HepG2 (cell line): ENCODE measurements around the gene ADIRF. TPM values are rescaled to one million over a fixed set of nuclear protein-coding genes. Genes with fewer than 3 reads are reported as not detected.

Experiments used
- ATAC-seq: fragments of 200-7000 bp; cut with Tn5 transposase; 3 replicates; pipeline ENCODE4 v1.9.1; 2020; ENCODE audit warnings: mild to moderate bottlenecking, moderate library complexity
- BruUV-seq: library from RNA; stranded (reverse); fragments of 400-500 nt; replicated peaks from 2 replicates; lab custom pipeline; 2021; lab: Mats Ljungman, UMichigan
- CTCF ChIA-PET: fragments of 300-600 bp; formaldehyde crosslinking; extraction: SDS; loops from one replicate; lab custom pipeline; 2021; ENCODE audit warnings: low total read pairs, inconsistent platforms, low intra/inter-chr PET ratio; lab: Yijun Ruan, JAX
- POLR2A ChIA-PET: fragments of 350-600 bp; sonication (Branson Sonifier 250); formaldehyde crosslinking; loops from one replicate; lab custom pipeline; 2020; ENCODE audit warnings: antibody characterized with exemption, inconsistent platforms; lab: Yijun Ruan, JAX
- DNase-seq: peaks from one replicate; pipeline ENCODE4 v3.0.0-alpha.2; 2015; ENCODE audit warnings: low spot score
- FAIRE-seq: peaks from 3 replicates; lab custom pipeline; 2011; peaks lifted over from hg19 to GRCh38; lab: Jason Lieb, UNC
- H2AFZ ChIP-seq: one replicate; pipeline ENCODE4 v1.6.1; 2011; ENCODE audit warnings: low read length, inconsistent platforms
- H3K27ac ChIP-seq: fragments of 300-600 bp; 3 replicates; pipeline ENCODE4 v1.8.0; 2011; ENCODE audit warnings: mixed run types, mild to moderate bottlenecking, mixed read lengths, low read length, inconsistent platforms; ENCODE audit not compliant: insufficient read depth; ENCODE audit errors: extremely low read length
- H3K27me3 ChIP-seq, 2 experiments: fragments of 200-600 bp in 1 of 2; 2 replicates in 1 of 2; 3 replicates in 1 of 2; pipeline versions ENCODE4 v1.6.0 to v1.8.0; 2011; ENCODE audit warnings: low read length in 2 of 2, mild to moderate bottlenecking in 2 of 2, moderate library complexity in 2 of 2, inconsistent platforms in 1 of 2; ENCODE audit not compliant: insufficient read depth in 2 of 2, control insufficient read depth in 1 of 2
- H3K36me3 ChIP-seq, 2 experiments: fragments of 200-600 bp in 1 of 2; replicated peaks in 1 of 2; 2 replicates in 1 of 2; 3 replicates in 1 of 2; pipeline versions ENCODE4 v1.5.1 to v1.8.0; 2011; ENCODE audit warnings: low read length in 2 of 2, inconsistent platforms in 1 of 2; ENCODE audit not compliant: insufficient read depth in 2 of 2, control insufficient read depth in 1 of 2
- H3K4me1 ChIP-seq: 2 replicates; pipeline ENCODE4 v1.5.1; 2012; ENCODE audit warnings: low read length, inconsistent platforms; ENCODE audit not compliant: insufficient read depth
- H3K4me2 ChIP-seq: 2 replicates; pipeline ENCODE4 v1.6.0; 2011; ENCODE audit warnings: low read depth, low read length, inconsistent platforms
- H3K4me3 ChIP-seq, 3 experiments: fragments of 200-600 bp in 1 of 3; sonication (generic), shearing (Covaris generic) in 1 of 3; replicated peaks in 1 of 3; 2 replicates each; pipeline ENCODE4 v1.5.1; 2011 to 2016; ENCODE audit warnings: low read length in 3 of 3, inconsistent platforms in 2 of 3, low read depth in 2 of 3, mild to moderate bottlenecking in 2 of 3, control low read depth in 1 of 3, mixed read lengths in 1 of 3; ENCODE audit not compliant: insufficient read depth in 1 of 3
- H3K79me2 ChIP-seq: one replicate; pipeline ENCODE4 v1.6.1; 2011; ENCODE audit warnings: low read length, inconsistent platforms; ENCODE audit not compliant: insufficient read depth
- H3K9ac ChIP-seq: 2 replicates; pipeline ENCODE4 v1.6.0; 2011; ENCODE audit warnings: mild to moderate bottlenecking, low read depth, low read length, inconsistent platforms; ENCODE audit not compliant: insufficient read depth
- H3K9me3 ChIP-seq: 2 replicates; pipeline ENCODE4 v1.5.1; 2012; ENCODE audit warnings: mild to moderate bottlenecking, low read length
- H4K20me1 ChIP-seq: 2 replicates; pipeline ENCODE4 v1.6.0; 2011; ENCODE audit warnings: inconsistent platforms, mild to moderate bottlenecking, low read length, moderate library complexity; ENCODE audit not compliant: insufficient read depth
- CCAR2 ChIP-seq: fragments of 200-400 bp; formaldehyde crosslinking; optimal IDR thresholded peaks from 2 replicates; pipeline ENCODE3; 2018; ENCODE audit warnings: low read depth, mild to moderate bottlenecking, low read length, moderate library complexity
- HHEX ChIP-seq: IDR thresholded peaks from 2 replicates; pipeline ENCODE4 v1.6.1; 2016; ENCODE audit warnings: control low read depth
- MAF1 ChIP-seq: sonication (generic); formaldehyde crosslinking; IDR thresholded peaks from 2 replicates; pipeline ENCODE4 v1.5.0; 2020; ENCODE audit warnings: missing genetic modification reagents, borderline replicate concordance
- MEIS1 ChIP-seq: sonication (generic); formaldehyde crosslinking; IDR thresholded peaks from 2 replicates; pipeline ENCODE4 v1.9.0; 2021; ENCODE audit warnings: mild to moderate bottlenecking, missing genetic modification reagents, moderate library complexity, borderline replicate concordance
- MTA1 ChIP-seq: sonication (generic); formaldehyde crosslinking; IDR thresholded peaks from 2 replicates; pipeline ENCODE4 v1.4.0; 2020; ENCODE audit warnings: missing genetic modification reagents, mild to moderate bottlenecking, borderline replicate concordance
- MYPOP ChIP-seq: sonication (generic); formaldehyde crosslinking; IDR thresholded peaks from 2 replicates; pipeline ENCODE4 v1.8.1; 2023; ENCODE audit warnings: mild to moderate bottlenecking, moderate library complexity, missing genetic modification reagents
- NFIC ChIP-seq: IDR thresholded peaks from 2 replicates; pipeline ENCODE4 v1.6.1; 2012; ENCODE audit warnings: mild to moderate bottlenecking, low read length, inconsistent platforms
- PITX1 ChIP-seq: sonication (generic); formaldehyde crosslinking; IDR thresholded peaks from 2 replicates; pipeline ENCODE4 v1.5.1; 2020; ENCODE audit warnings: mild to moderate bottlenecking, missing genetic modification reagents
- TEAD3 ChIP-seq: optimal IDR thresholded peaks from 2 replicates; pipeline ENCODE3; 2016; ENCODE audit warnings: borderline replicate concordance
- TRAFD1 ChIP-seq: sonication (generic); formaldehyde crosslinking; IDR thresholded peaks from 2 replicates; pipeline ENCODE4 v1.5.1; 2020; ENCODE audit warnings: missing genetic modification reagents, mild to moderate bottlenecking, borderline replicate concordance
- U2AF2 ChIP-seq: fragments of 200-400 bp; formaldehyde crosslinking; IDR thresholded peaks from 2 replicates; pipeline ENCODE4 v1.6.1; 2017; ENCODE audit warnings: low read depth, mild to moderate bottlenecking, low read length
- USF2 ChIP-seq, 2 experiments: sonication (generic) in 1 of 2; formaldehyde crosslinking in 1 of 2; IDR thresholded peaks; 2 replicates each; pipeline versions ENCODE4 v1.5.1 to v1.6.1; 2011 to 2020; ENCODE audit warnings: borderline replicate concordance in 1 of 2, low read depth in 1 of 2, low read length in 1 of 2, mild to moderate bottlenecking in 1 of 2, missing genetic modification reagents in 1 of 2, moderate library complexity in 1 of 2
- ZNF354B ChIP-seq: sonication (generic); formaldehyde crosslinking; IDR thresholded peaks from 2 replicates; pipeline ENCODE4 v1.8.0; 2022; ENCODE audit warnings: mild to moderate bottlenecking, missing genetic modification reagents
- WGBS: methylation state at CpG from one replicate; pipeline ENCODE4 v1.1.6; 2017; ENCODE audit warnings: low lambda C conversion rate; 5-methylcytosine and 5-hydroxymethylcytosine counted together
- in situ Hi-C: cut with HindIII; loops from 2 replicates; pipeline ENCODE4 v1.10.0; 2017; ENCODE audit warnings: low pct_unique_long_range_greater_than_20kb; ENCODE audit not compliant: extremely low pct_ligation_motif_present
- intact Hi-C: fragments of 100-400 bp; cut with micrococcal nuclease; formaldehyde crosslinking; loops from one replicate; pipeline ENCODE4 v1.10.0; 2022; ENCODE audit not compliant: unreplicated experiment
- polyA plus RNA-seq, 8 experiments: library from polyadenylated mRNA; depleted of rRNA in 3 of 8; stranded (reverse) in 7 of 8; unstranded in 1 of 8; fragments of >200 nt; fragmentation: Illumina TruSeq in 4 of 8; extraction: Trizol in 4 of 8; gene quantifications; 2 replicates each; pipeline versions ENCODE4 v1.2.1 to v1.2.3, GENCODE V29; 2011 to 2016; ENCODE audit warnings: low read depth in 4 of 8, missing spikeins in 1 of 8, mixed read lengths in 1 of 8; ENCODE audit not compliant: insufficient read depth in 1 of 8
- total RNA-seq, 5 experiments: library from RNA; depleted of rRNA; stranded (reverse); fragments of >200 nt; fragmentation: Illumina TruSeq; extraction: Trizol; gene quantifications; 2 replicates each; pipeline ENCODE4 v1.2.3, GENCODE V29; 2016; ENCODE audit warnings: low read depth in 1 of 5
- TF ChIP-seq, protein P1 (sequence below): sonication (generic); formaldehyde crosslinking; IDR thresholded peaks from 2 replicates; pipeline ENCODE4 v1.9.0; 2021; ENCODE audit warnings: missing genetic modification reagents, mild to moderate bottlenecking, borderline replicate concordance
- TF ChIP-seq, protein P2 (sequence below): sonication (generic); formaldehyde crosslinking; IDR thresholded peaks from 2 replicates; pipeline ENCODE4 v1.5.0; 2020; ENCODE audit warnings: missing genetic modification reagents, mild to moderate bottlenecking, borderline replicate concordance

ADIRF gene
- total and polyA plus RNA-seq, 2 of the 13 experiments (the other 11 are each of a cell fraction or from before 2014, with no cell fraction given): 0.13 to 0.40 TPM

DNA sequence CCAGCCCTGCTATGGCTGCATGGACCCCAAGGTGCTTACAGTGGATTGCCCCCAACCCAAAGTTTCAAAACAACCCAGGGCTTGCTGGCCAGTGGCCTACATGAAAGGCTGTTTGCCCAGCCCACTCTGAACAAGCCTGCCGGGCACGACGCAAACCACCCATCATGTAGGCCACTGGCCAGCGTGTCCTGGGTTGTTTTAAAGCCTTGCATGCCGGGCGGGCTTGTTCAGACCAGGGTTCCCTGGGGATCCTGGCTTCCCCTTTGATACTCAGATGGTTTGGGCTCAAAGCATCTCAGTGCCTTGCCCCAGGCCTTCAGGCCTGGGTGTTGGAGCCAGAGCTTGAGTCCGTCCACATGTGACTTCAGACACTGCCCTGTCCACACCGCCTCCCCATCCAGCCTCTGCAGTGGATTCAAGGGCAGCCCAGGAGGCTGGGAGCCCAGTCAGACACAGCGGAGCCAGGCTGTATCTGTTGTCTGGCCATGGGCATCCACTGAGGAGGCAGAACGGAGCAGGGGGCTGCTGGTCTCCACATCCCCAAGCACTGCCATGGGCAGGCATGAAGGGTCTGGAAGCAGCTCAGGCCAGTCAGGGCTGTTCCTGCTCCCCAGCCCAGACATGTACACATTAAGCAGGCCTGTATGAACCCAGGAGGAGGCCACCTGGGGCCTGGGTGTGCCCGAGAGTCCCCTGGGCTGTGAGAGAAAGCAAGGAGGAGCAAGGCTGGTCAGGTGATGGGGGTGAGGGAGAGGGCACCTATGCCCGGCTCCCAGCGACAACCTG, 4.0 kb upstream of the ADIRF start:
- H3K4me1 ChIP-seq: peaks cover 49% of the 10 kb centered on the region
- no peaks in the 10 kb centered on the region for H3K79me2 ChIP-seq
- no peaks in the 10 kb centered on the region for H3K9me3 ChIP-seq
- H3K27me3 ChIP-seq: peaks cover 6 to 59% of the 10 kb centered on the region in 2 experiments; a peak in 4 of 5 replicates
- DNase-seq: no peak
- no peak overlapping the region; a peak in 1 of 6 replicates for H3K4me3 ChIP-seq
- no peak overlapping the region for H3K9ac ChIP-seq
- H3K27ac ChIP-seq: no peak overlapping the region
- BruUV-seq: no TSS peak
- no peaks in the 10 kb centered on the region for H4K20me1 ChIP-seq
- no peak overlapping the region for H2AFZ ChIP-seq
- no peaks in the 10 kb centered on the region for H3K36me3 ChIP-seq
- no peak for FAIRE-seq
- ChIA-PET POLR2A (no interaction called here), CTCF (no interaction called here)
- intact Hi-C loops (no loop called here), in situ Hi-C loops (no loop called here)
- WGBS: no CpG with 5 or more reads among the region's 13 CpGs
- ATAC-seq: no peak
- no peak overlapping the region for H3K4me2 ChIP-seq
- no peak for TF ChIP-seq NFIC
- no peak for TF ChIP-seq USF2 (IDR thresholded peaks at IDR 0.05; ENCODE audit: low read depth, low read length)
- TF ChIP-seq USF2 (CRISPR knock-in tag; IDR thresholded peaks at IDR 0.05; ENCODE audit: borderline replicate concordance): no peak
- TF ChIP-seq, protein P1, sequence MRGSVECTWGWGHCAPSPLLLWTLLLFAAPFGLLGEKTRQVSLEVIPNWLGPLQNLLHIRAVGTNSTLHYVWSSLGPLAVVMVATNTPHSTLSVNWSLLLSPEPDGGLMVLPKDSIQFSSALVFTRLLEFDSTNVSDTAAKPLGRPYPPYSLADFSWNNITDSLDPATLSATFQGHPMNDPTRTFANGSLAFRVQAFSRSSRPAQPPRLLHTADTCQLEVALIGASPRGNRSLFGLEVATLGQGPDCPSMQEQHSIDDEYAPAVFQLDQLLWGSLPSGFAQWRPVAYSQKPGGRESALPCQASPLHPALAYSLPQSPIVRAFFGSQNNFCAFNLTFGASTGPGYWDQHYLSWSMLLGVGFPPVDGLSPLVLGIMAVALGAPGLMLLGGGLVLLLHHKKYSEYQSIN: no peak
- no peak for TF ChIP-seq MEIS1
- no peak for TF ChIP-seq CCAR2
- TF ChIP-seq MTA1 (CRISPR knock-in tag): no peak
- TF ChIP-seq, protein P2, sequence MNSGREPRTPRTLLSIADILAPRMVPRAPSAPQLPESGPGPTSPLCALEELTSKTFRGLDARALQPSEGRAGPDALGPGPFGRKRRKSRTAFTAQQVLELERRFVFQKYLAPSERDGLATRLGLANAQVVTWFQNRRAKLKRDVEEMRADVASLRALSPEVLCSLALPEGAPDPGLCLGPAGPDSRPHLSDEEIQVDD (CRISPR knock-in tag): no peak
- TF ChIP-seq TRAFD1: no peak
- no peak for TF ChIP-seq MAF1 (CRISPR knock-in tag)
- TF ChIP-seq PITX1: no peak
- TF ChIP-seq HHEX (CRISPR knock-in tag): no peak
- no peak for TF ChIP-seq ZNF354B
- TF ChIP-seq U2AF2: no peak
- TF ChIP-seq MYPOP (CRISPR knock-in tag): no peak
- no peak for TF ChIP-seq TEAD3 (CRISPR knock-in tag)
